WTC11 (cell line): Measurements from ENCODE around the gene MTX1. TPM values are rescaled to one million over a fixed set of nuclear protein-coding genes. Genes with fewer than 3 reads are reported as not detected.

Source experiments
- ATAC-seq: fragments of 200-7000 bp; cut with Tn5 transposase; 2 replicates; pipeline ENCODE4 v1.10.0; 2021; ENCODE audit warnings: mild to moderate bottlenecking, moderate library complexity
- CTCF ChIA-PET: fragments of 300-600 bp; sonication (Branson Sonifier 250); formaldehyde crosslinking; loops from one replicate; lab custom pipeline; 2021; ENCODE audit warnings: antibody characterized with exemption; lab: Charles Lee
- POLR2A ChIA-PET: fragments of 350-600 bp; sonication (Branson Sonifier 250); formaldehyde crosslinking; loops from one replicate; lab custom pipeline; 2021; ENCODE audit warnings: antibody characterized with exemption; lab: Charles Lee
- DNase-seq: peaks from one replicate; pipeline ENCODE4 v3.0.0; 2021; ENCODE audit warnings: low spot score
- H3K27ac Mint-ChIP-seq: 2 replicates; pipeline ENCODE4 v1.8.0; 2021; ENCODE audit warnings: mixed read lengths
- H3K27me3 Mint-ChIP-seq: 2 replicates; pipeline ENCODE4 v1.8.0; 2021; ENCODE audit warnings: low read depth, mild to moderate bottlenecking, moderate library complexity, mixed read lengths
- H3K36me3 Mint-ChIP-seq: 2 replicates; pipeline ENCODE4 v1.8.0; 2021; ENCODE audit warnings: mixed read lengths
- H3K4me1 Mint-ChIP-seq: 2 replicates; pipeline ENCODE4 v1.8.0; 2022; ENCODE audit warnings: mixed read lengths
- H3K4me3 Mint-ChIP-seq: 2 replicates; pipeline ENCODE4 v1.8.0; 2021; ENCODE audit warnings: mild to moderate bottlenecking, moderate library complexity, mixed read lengths
- H3K9me3 Mint-ChIP-seq: 2 replicates; pipeline ENCODE4 v1.8.0; 2021; ENCODE audit warnings: mixed read lengths
- ATF6 ChIP-seq: sonication (generic); formaldehyde crosslinking; IDR thresholded peaks from 2 replicates; pipeline ENCODE4 v1.8.1; 2023; ENCODE audit warnings: mild to moderate bottlenecking, missing genetic modification reagents
- CREB1 ChIP-seq: sonication (generic); formaldehyde crosslinking; IDR thresholded peaks from 2 replicates; pipeline ENCODE4 v1.8.0; 2023; ENCODE audit warnings: mild to moderate bottlenecking, missing genetic modification reagents
- CREM ChIP-seq: sonication (generic); formaldehyde crosslinking; IDR thresholded peaks from 2 replicates; pipeline ENCODE4 v1.8.1; 2022; ENCODE audit warnings: mild to moderate bottlenecking, missing genetic modification reagents, moderate library complexity
- CTCF ChIP-seq: fragments of 200-600 bp; IDR thresholded peaks from 2 replicates; pipeline ENCODE4 v1.8.0; 2022; ENCODE audit warnings: antibody characterized with exemption
- ETV6 ChIP-seq: sonication (generic); formaldehyde crosslinking; IDR thresholded peaks from 2 replicates; pipeline ENCODE4 v1.8.1; 2022; ENCODE audit warnings: mild to moderate bottlenecking, missing genetic modification reagents
- FOXK1 ChIP-seq: sonication (generic); formaldehyde crosslinking; IDR thresholded peaks from 2 replicates; pipeline ENCODE4 v1.8.0; 2022; ENCODE audit warnings: mild to moderate bottlenecking, moderate library complexity, missing genetic modification reagents
- FOXP1 ChIP-seq: sonication (generic); formaldehyde crosslinking; IDR thresholded peaks from 2 replicates; pipeline ENCODE4 v1.8.0; 2022; ENCODE audit warnings: missing genetic modification reagents, mild to moderate bottlenecking, moderate library complexity, borderline replicate concordance
- GRHL2 ChIP-seq: fragments of 250-450 bp; sonication (Bioruptor Pico); IDR thresholded peaks from 2 replicates; pipeline ENCODE4 v1.8.0; 2022; ENCODE audit warnings: mild to moderate bottlenecking, moderate library complexity; ENCODE audit not compliant: insufficient replicate concordance, severe bottlenecking
- IRF2 ChIP-seq: sonication (generic); formaldehyde crosslinking; IDR thresholded peaks from 2 replicates; pipeline ENCODE4 v1.8.0; 2022; ENCODE audit warnings: low read depth, missing genetic modification reagents, borderline replicate concordance
- JUN ChIP-seq: sonication (generic); formaldehyde crosslinking; IDR thresholded peaks from 2 replicates; pipeline ENCODE4 v1.8.0; 2023; ENCODE audit warnings: mild to moderate bottlenecking, missing genetic modification reagents
- NFYB ChIP-seq: sonication (generic); formaldehyde crosslinking; conservative IDR thresholded peaks from 2 replicates; pipeline ENCODE4 v1.8.0; 2022; ENCODE audit warnings: low read depth, missing genetic modification reagents
- SMAD3 ChIP-seq: sonication (generic); formaldehyde crosslinking; IDR thresholded peaks from 2 replicates; pipeline ENCODE4 v1.8.0; 2022; ENCODE audit warnings: missing genetic modification reagents, mild to moderate bottlenecking, borderline replicate concordance
- SMAD4 ChIP-seq: sonication (generic); formaldehyde crosslinking; IDR thresholded peaks from 2 replicates; pipeline ENCODE4 v1.8.0; 2022; ENCODE audit warnings: mild to moderate bottlenecking, missing genetic modification reagents
- TEAD1 ChIP-seq: sonication (generic); formaldehyde crosslinking; IDR thresholded peaks from 2 replicates; pipeline ENCODE4 v1.8.0; 2022; ENCODE audit warnings: mild to moderate bottlenecking, missing genetic modification reagents
- ZNF423 ChIP-seq: fragments of 250-450 bp; sonication (Bioruptor Pico); IDR thresholded peaks from 2 replicates; pipeline ENCODE4 v2.1.2; 2022; ENCODE audit warnings: mild to moderate bottlenecking, moderate library complexity
- ZNF532 ChIP-seq: fragments of 250-450 bp; sonication (Bioruptor Pico); IDR thresholded peaks from 2 replicates; pipeline ENCODE4 v1.9.0; 2021; ENCODE audit warnings: mild to moderate bottlenecking, borderline replicate concordance
- total RNA-seq: library from RNA; stranded (reverse); gene quantifications from 3 replicates; pipeline ENCODE4 v1.2.3, GENCODE V29; 2021
- TF ChIP-seq, protein P1 (sequence below): fragments of 250-450 bp; sonication (Bioruptor Pico); IDR thresholded peaks from 2 replicates; pipeline ENCODE4 v1.9.0; 2021; ENCODE audit warnings: mild to moderate bottlenecking
- TF ChIP-seq, protein P2 (sequence below): sonication (generic); formaldehyde crosslinking; IDR thresholded peaks from 2 replicates; pipeline ENCODE4 v1.8.0; 2022; ENCODE audit warnings: mild to moderate bottlenecking, missing genetic modification reagents
- TF ChIP-seq, protein P3 (sequence below): sonication (generic); formaldehyde crosslinking; IDR thresholded peaks from 2 replicates; pipeline ENCODE4 v1.8.1; 2023; ENCODE audit warnings: mild to moderate bottlenecking, missing genetic modification reagents, moderate library complexity

MTX1 gene
- total RNA-seq, 1 experiment from 2014 or later: 62.8 TPM

- TF ChIP-seq CTCF (no peak), TEAD1 (CRISPR knock-in tag) (no peak), CREB1 (CRISPR knock-in tag) (no peak), FOXK1 (peak; percentile 76), ZNF532 (CRISPR knock-in tag) (0 out of 2 replicates have a peak, but pooled peaks have one; percentile 58)
Measured at GRCh38 chr1:155208541-155209311, at the start of gene MTX1 (continued).

- Mint-ChIP-seq H3K4me3 (no peak overlapping the region), H3K4me1 (no peaks in the 10 kb centered on the region), H3K9me3 (peaks cover 8% of the 10 kb centered on the region), H3K27ac (no peak overlapping the region), H3K36me3 (no peaks in the 10 kb centered on the region), H3K27me3 (peaks cover 9% of the 10 kb centered on the region; the same call in 1 of the 2 replicates)
- ChIA-PET CTCF (interaction anchor here (1.0 kb wide), 2 partner anchors 9 to 14 kb away, joined by 4 read pairs; partner anchors contain the start of gene KRTCAP2), POLR2A (no interaction called here)
- no peak for TF ChIP-seq TEAD1 (CRISPR knock-in tag)
- TF ChIP-seq JUN (CRISPR knock-in tag): no peak
- TF ChIP-seq, protein P1, sequence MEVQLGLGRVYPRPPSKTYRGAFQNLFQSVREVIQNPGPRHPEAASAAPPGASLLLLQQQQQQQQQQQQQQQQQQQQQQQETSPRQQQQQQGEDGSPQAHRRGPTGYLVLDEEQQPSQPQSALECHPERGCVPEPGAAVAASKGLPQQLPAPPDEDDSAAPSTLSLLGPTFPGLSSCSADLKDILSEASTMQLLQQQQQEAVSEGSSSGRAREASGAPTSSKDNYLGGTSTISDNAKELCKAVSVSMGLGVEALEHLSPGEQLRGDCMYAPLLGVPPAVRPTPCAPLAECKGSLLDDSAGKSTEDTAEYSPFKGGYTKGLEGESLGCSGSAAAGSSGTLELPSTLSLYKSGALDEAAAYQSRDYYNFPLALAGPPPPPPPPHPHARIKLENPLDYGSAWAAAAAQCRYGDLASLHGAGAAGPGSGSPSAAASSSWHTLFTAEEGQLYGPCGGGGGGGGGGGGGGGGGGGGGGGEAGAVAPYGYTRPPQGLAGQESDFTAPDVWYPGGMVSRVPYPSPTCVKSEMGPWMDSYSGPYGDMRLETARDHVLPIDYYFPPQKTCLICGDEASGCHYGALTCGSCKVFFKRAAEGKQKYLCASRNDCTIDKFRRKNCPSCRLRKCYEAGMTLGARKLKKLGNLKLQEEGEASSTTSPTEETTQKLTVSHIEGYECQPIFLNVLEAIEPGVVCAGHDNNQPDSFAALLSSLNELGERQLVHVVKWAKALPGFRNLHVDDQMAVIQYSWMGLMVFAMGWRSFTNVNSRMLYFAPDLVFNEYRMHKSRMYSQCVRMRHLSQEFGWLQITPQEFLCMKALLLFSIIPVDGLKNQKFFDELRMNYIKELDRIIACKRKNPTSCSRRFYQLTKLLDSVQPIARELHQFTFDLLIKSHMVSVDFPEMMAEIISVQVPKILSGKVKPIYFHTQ (CRISPR knock-in tag): no peak
- TF ChIP-seq FOXP1 (CRISPR knock-in tag): no peak
- TF ChIP-seq, protein P2, sequence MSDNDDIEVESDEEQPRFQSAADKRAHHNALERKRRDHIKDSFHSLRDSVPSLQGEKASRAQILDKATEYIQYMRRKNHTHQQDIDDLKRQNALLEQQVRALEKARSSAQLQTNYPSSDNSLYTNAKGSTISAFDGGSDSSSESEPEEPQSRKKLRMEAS: no peak
- TF ChIP-seq, protein P3, sequence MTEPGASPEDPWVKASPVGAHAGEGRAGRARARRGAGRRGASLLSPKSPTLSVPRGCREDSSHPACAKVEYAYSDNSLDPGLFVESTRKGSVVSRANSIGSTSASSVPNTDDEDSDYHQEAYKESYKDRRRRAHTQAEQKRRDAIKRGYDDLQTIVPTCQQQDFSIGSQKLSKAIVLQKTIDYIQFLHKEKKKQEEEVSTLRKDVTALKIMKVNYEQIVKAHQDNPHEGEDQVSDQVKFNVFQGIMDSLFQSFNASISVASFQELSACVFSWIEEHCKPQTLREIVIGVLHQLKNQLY: no peak
- no peak for TF ChIP-seq SMAD3 (CRISPR knock-in tag)
- TF ChIP-seq CREM (CRISPR knock-in tag): no peak
- ATAC-seq (no peak), DNase-seq (no peak)
Measured at GRCh38 chr1:155158991-155159390, 49.5 kb upstream of the MTX1 start.

- no peak overlapping the region for H3K4me3 Mint-ChIP-seq
- peaks cover 7% of the 10 kb centered on the region; the same call in 1 of the 2 replicates for H3K27me3 Mint-ChIP-seq
- peaks cover 10% of the 10 kb centered on the region for H3K9me3 Mint-ChIP-seq
- DNase-seq (no peak), ATAC-seq (no peak)
- ChIA-PET CTCF (interaction anchor here (1.0 to 1.1 kb wide), 3 partner anchors 8 to 68 kb away, joined by 4 to 5 read pairs (median 4); partner anchors contain the start of gene KRTCAP2), POLR2A (no interaction called here)
- H3K36me3 Mint-ChIP-seq: no peaks in the 10 kb centered on the region
- no peaks in the 10 kb centered on the region for H3K4me1 Mint-ChIP-seq
- H3K27ac Mint-ChIP-seq: no peak overlapping the region
- TF ChIP-seq IRF2 (CRISPR knock-in tag) (no peak), ZNF423 (CRISPR knock-in tag) (no peak), ETV6 (CRISPR knock-in tag) (no peak), ATF6 (CRISPR knock-in tag) (no peak), NFYB (CRISPR knock-in tag) (no peak), GRHL2 (CRISPR knock-in tag) (no peak), SMAD4 (CRISPR knock-in tag) (no peak)
Measured at GRCh38 chr1:155160128-155160527, 48.4 kb upstream of the MTX1 start.
